HG03520 (cell line): ENCODE data around the gene PIK3CB.
"Not testable (repeated sequence)": the region's sequence is repeated elsewhere in the genome, so short reads cannot be mapped to it uniquely, and the experiment has no call there.

Experiments
- ATAC-seq: cut with Tn5 transposase; IDR thresholded peaks from one replicate; pipeline ENCODE4 v1.9.1; 2021; ENCODE audit warnings: mild to moderate bottlenecking, moderate library complexity; ENCODE audit not compliant: unreplicated experiment

The PIK3CB gene

DNA sequence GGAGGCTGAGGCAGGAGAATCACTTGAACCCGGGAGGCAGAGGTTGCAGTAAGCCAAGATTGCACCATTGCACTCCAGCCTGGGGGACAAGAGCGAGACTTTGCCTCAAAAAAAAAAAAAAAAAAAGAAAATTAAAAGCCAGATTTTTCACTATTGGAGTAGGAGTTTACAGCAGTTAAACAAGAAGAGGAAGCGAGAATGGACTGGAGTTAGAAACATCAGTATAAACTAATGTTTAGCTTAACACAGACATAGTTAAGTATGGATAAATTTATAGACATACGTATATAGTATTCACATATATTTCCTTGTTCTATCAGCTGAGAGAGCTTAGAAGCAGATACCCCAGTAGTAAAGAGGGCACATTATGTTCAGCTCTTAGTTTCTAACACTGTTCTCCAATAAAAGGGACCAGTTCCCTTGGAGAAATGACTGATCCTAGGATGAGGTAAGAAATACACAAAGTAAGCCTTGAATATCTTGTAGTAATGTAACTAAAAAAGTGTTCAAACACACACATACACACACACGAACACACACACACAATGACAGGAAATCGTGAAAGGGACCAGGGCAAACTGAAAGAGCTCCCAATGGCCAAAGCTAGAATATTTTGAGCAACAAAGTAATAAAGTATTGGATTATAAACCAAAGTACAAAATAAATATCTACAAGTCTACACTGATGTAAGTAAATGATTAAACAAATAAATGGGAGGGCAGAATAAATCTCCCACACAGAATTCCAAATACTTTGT, 25.1 kb downstream of the PIK3CB start:
- ATAC-seq = no peak

DNA sequence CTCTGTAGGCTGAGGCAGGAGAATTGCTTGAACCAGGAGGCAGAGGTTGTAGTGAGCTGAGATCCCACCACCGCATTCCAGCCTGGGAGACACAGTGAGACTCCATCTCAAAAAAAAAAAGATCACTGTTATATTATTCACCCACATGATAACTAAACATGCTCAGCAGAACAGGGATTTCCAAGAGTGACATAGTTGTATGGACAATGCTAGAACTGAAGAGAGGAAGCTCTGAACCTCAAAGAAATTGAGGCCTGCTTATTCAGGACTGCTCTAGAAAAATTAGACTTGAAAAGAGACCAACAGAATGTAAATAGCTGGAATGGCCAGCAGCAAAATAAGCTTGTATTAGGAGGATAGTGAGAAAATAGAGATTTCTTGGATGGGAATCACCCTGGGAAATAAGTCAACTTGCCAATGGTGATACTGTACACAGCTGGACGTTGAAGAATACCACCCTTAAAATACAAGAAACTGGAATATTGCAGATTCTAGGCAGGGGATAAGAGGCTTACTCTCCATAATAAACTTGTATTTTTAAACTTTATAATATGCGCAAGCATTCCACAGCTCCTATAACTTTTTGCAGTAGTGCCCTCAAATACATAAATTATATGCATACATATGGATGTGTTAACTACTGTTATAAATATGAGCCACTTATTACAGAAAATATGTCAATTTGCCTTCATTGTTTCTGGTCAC, 28.2 kb downstream of the PIK3CB start:
- ATAC-seq = no peak

DNA sequence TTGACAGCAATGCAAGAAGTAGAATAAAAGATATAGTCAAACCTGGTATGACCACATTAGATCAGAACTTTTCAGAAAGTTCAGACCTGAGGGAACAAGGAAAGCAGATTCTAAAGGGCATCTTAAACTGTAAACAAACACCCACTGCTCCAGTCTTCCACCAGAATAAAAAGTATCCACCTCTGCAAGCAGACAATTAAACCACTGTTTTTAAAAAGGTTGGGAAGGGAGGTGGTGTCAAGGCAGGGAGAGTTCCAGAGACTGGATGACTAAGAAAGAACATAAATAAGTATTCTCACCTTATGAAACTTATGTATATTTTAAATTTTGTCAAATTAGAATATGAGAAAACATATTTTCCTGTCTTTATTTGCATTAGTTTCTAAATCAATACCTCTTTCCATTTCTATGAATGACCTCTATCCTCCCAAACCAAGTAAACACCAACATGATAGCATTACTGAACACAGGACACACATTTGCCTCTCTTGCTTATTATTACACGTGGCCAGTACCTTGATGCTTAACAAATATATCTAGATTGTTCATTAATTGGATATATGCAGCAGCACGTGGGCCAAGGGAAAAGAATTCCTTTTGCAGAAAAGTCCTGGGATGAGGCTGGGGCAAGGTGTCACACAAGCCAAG, 31.6 kb downstream of the PIK3CB start:
- ATAC-seq = no peak

DNA sequence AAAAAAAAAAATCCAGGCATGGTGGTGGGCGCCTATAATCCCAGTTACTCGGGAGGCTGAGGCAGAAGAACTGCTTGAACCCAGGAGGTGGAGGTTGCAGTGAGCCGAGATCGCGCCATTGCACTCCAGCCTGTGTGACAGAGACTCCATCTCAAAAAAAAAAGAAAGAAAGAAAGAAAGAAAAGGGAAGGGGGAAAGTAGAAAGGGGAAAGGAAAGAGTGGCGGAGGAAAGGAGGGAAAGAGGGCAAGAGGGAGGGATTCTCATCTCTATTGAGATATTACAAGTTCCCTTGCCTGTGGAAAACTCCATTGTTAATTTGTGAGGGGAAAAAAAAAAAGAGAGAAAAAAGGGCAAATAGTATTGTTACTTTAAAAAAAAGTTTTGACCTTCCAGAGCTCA, 32.5 kb downstream of the PIK3CB start:
- not testable (repeated sequence) for ATAC-seq

DNA sequence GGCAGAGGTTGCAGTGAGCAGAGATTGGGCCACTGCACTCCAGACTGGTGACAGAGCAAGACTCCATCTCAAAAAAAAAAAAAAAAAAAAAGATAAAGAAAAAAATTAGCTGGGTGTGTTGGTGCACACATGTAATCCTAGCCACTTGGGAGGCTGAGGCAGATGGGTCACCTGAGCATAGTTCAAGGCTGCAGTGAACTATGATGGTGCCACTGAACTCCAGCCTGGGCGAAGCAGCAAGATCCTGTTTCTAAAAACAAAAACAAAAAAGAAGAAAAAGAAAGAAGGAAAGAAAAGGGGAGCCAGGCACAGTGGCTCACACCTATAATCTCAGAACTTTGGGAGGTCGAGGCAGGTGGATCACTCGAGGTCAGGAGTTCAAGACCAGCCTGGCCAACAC, 32.9 kb downstream of the PIK3CB start:
- ATAC-seq = no peak

DNA sequence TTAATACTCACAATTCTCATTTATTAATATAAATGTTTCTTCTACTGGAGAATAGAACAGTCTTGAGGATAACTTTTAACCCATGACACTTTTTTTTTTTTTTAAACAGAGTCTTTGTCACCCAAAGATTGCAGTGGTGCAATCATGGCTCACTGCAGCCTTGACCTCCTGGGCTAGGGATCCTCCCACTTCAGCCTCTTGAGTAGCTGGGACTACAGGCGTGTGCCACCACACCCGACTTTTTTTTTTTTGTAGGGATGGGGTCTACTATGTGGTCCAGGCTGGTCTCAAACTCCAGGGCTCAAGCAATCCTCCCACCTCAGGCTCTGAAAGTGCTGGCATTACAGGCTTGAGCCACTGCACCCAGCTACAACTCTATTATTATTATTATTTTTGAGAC, 34.5 kb downstream of the PIK3CB start:
- no peak for ATAC-seq

DNA sequence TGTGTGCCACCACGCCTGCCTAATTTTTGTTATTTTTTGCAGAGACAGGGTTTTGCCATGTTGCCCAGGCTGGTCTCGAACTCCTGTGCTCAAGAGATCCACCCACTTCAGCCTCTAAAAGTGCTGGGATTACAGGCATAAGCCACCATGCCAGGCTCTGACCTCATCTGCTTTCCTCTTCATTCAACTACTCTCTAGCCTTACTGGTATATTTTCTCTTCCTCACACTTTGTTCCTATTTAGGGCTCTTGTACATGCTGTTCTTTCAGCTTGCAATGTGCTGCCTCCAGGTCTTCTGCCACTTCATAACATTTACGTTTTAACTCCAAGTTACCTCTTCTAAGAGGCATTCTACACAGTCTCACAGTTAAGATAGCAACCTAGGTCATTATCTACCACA, 34.9 kb downstream of the PIK3CB start:
- no peak for ATAC-seq

DNA sequence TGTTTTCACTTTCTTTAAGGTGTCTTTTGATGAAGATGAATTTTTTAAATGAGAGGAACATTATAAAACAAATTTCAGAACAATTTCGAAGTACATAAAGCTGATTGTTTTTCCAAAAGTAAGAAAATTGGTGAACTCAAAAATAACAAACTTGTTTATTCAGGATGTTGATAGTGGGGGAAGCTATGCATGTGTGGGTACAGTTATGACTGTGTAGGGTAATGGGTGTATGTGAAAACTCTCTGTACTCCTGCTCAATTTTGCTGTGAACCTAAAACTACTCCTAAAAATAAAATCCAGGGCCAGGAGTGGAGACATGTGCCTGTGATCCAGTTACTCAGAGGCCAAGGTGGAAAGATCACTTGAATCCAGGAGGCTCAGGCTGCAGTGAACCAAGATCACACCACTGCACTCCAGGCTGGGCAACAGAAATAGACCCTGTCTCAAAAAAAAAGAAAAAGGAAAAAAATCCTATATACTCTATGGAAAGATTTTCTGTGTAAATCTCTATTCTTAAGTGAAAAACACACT, 37.2 kb downstream of the PIK3CB start:
- no peak for ATAC-seq

DNA sequence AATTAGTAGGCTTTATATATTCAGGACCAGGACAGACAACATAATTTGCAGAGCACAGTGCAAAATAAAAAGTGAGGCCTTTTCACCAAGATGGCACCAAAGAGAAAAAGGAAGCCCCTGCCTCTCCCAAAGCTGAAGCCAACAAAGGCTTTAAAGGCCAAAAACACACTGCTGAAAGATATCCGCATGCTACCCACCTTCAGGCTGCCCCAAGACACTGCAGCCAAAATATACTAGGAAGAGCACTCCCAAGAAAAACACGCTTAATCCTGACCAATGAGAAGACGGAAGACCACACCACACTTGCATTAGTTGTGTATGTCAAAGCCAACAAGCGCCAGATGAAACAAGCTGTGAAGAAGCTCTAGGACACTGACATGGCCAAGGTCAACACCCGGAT, 38.0 kb downstream of the PIK3CB start:
- ATAC-seq = no peak

DNA sequence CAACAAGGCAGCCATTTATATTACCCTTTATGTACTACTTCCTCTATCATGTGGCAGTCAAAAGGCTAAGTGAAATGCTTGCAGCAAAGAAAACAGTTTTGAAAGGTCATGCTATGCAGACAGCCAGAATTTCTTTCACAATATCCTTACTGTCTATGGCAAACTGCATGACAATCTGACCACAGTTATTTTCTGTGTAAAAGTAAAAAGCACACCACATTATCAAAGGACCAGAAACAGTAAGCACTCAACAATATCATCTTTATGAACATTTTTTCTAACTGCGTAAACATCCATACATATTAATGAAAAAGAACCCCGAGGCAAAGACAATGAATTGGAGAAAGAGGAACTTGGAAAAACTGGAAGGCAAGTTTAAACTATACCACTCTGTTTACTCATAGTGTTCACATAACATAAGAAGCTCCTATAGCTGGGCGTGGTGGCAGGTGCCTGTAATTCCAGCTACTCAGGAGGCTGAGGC, 47.9 kb downstream of the PIK3CB start:
- ATAC-seq = no peak

DNA sequence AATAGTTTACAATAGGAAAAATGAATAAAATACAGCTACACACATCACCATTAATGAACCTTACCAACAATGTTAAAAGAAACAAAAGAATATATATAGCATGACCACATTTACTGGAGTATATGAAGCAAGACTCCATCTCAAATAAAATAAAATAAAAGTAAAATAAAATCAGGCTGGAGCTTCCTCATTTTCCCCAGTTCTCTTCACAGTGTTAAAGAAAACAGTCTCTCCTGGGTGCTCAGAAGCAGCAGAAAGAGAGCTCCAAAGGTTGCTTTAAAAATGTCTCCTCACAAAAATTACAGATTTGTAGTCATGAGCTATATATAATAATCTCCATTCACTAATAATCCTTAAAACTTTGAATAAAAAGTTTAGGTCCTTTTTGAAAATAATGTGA, 48.8 kb downstream of the PIK3CB start:
- no peak for ATAC-seq

DNA sequence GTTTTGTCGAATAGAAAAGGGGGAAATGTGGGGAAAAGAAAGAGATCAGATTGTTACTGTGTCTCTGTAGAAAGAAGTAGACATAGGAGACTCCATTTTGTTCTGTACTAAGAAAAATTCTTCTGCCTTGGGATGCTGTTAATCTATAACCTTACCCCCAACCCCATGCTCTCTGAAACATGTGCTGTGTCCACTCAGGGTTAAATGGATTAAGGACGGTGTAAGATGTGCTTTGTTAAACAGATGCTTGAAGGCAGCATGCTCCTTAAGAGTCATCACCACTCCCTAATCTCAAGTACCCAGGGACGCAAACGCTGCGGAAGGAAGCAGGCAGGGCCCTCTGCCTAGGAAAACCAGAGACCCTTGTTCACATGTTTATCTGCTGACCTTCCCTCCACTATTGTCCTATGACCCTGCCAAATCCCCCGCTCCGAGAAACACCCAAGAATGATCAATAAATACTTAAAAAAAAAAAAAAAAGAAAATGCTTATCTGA, 49.3 kb downstream of the PIK3CB start:
- not testable (repeated sequence) for ATAC-seq

DNA sequence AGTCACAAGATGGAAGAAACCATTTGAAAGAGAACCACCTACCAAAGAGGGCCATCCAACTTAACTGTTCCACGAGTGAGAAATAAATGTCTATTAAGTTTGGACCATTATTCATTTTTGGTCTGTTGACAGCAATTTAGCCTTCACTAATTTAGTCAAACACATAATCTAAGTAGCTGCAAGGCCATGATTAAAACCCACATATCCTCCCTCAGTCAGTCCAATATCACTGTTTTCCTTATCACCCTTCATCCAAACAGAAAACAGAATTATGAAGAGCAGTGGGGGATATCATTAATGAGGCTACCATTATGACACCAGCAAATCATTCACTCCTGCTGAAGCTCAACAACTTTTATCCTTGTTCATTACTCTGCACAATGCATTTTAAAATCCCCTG, 52.0 kb downstream of the PIK3CB start:
- ATAC-seq = no peak

DNA sequence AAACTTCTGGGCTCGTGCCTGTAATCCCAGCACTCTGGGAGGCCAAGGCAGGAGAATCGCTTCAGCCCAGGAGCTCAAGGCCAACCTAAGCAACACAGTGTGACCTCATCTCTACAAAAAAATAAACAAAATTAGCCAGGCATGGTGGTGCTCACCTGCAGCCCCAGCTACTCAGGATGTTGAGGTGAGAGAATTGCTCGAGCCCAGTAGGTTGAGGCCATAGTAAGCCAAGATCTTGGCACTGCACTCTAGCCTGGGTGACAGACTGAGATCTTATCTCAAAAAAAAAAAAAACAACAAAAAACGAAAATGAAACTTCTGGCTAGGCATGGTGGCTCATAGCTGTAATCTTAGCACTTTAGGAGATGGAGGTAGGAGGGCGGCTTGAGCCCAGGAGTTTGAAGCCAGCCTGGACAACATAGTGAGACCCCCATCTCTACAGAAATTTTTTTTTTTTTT, 53.7 kb downstream of the PIK3CB start:
- ATAC-seq = no peak

DNA sequence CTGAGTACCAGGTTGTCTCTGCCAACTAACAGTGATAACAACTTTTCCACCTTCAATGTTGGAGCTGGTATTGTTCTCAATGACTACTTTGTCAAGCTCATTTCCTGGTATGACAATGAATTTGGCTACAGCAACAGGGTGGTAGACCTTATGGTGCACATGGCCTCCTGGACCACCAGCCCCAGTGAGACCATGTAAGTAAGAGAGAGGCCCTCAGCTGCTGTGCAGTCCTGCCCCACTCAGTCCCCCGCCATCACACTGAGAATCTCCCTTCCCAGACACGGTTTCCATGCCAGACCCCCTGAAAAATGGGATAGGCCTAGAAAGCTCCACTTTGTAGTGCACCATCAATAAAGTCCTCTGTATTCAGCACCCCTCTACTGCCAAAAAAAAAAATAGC, 56.1 kb downstream of the PIK3CB start:
- no peak for ATAC-seq

DNA sequence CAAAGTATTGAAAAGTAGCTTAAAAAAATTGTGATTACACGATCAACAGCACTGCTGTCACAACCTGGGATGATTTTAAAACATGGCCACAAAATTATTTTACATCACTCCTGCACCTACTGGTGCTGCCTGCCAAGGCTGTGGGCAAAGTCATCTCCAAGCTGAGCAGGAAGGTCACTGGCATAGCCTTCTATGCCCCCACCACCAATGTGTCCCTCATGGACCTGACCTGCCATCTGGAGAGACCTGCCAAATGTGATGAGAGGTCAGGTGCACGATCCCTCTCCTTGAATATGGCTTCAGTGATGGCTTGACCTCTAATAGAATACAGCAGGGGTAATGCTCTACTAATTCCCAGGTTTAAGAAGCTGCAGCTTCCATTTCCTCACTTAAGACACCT, 57.8 kb downstream of the PIK3CB start:
- ATAC-seq = no peak

DNA sequence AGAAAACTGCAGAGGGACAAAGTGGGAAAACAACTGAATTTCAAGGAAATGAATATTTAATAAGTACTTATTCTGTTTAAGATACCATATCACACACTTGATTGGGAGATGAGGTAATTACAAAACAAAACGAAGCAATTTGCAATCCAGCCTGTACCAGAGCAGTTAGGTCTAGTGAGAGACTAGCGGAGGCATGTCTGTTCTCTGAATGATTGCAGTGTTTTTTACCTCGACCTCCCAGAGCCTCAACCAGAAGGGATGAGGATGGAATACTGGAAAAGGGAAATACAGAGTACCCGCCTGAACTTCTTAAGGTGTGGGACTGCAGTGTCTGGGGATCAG, 59.5 kb downstream of the PIK3CB start:
- no peak for ATAC-seq

DNA sequence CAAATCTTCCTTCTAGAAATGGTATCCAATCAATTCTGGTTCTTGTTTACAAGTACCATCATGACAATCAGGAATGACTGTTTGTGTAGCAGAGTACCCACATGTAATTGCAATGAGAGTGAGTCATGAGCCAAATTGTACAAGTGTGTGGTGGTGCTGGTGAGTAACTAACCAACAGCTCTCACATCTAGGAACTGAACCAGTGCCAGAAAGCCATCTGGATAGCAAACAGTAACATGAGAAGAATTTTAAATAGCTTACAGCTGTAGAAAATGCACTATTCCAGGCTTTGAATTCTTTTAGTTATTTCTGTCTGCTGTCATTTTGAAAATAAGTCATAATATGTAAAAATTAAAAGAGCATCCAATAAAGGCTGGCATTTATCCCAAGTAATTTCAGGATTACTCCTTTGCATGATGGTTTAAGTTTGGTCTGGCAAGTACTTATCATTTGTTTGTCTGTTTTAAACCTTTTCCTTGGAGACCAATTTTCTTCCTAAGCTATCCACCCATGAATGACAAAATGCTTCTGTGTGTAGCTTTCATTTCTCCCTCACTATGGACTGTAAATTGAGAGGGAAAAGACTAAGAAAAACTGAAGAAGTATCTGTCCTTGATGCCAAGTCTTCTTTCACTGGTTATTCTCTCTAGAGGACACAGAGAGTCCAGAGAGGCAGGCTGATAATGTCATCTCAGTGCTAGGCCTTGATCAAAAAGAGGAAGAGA, 60.0 kb downstream of the PIK3CB start:
- ATAC-seq = peak; percentile 60

DNA sequence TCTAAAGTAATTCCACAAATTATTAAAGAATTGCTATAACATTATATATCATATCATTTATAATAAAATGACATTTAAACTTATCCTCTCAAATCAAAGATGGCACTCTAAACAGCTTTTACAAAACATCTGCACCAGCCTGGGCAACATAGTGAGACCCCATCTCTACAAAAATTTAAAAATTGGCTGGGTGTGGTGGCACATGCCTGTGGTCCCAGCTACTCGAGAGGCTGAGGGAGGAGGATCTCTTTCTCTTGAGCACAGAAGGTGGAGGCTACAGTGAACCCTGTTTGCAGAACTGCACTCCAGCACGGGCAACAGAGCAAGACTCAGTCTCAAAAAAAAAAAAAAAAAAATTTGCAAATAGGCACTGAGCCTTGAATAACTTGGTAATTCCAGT, 63.1 kb downstream of the PIK3CB start:
- no peak for ATAC-seq

DNA sequence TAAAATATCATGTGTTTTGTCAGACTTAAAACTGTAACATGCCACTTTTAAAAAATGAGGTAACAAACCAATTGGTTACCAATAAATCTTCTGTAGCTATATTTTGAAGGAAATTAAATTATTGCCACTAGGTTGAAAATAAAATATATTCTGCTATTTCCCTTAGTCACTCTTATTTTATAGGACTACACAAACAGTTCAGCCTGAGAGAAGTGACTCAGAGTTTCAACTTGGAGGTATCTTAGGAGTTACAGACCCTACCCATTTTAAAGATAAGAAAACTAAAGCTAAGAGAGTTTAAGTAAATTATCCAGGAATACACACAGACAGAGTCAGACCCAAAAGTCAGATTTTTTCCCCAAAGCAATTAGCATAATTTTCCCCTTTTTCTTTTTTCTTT, 65.1 kb downstream of the PIK3CB start:
- ATAC-seq = no peak

DNA sequence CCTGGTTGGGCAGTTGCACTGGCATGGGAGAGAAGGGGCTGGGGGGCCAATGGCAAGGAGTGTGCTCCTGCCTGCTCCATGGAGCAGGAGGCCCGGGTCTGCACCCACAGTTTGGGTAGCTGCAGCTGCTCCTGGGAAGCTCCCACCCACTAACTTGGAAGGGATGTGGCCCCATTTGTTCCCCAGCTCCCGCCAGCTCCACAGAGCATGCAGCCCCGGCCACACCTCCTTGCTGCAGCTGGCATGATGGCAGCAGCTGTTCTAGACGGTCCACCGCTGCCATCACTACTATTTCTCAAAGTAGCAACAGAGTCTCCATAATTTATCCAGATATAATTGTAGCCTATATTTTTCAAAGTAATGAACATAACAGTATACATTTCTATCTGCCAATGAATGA, 65.8 kb downstream of the PIK3CB start:
- no peak for ATAC-seq
